Endothelial cell of umbilical vein (primary cell): ENCODE data around the gene PANX2. TPM values are rescaled to one million over a fixed set of nuclear protein-coding genes. Genes with fewer than 3 reads are reported as not detected.

Source experiments
- BruUV-seq: library from RNA; stranded (reverse); fragments of 400-500 nt; replicated peaks from 2 replicates; lab custom pipeline; 2021; lab: Mats Ljungman, UMichigan
- CTCF ChIA-PET: fragments of 300-600, 350-600 bp; sonication (Branson Sonifier 250); formaldehyde crosslinking; loops from one replicate; lab custom pipeline; 2021; ENCODE audit warnings: antibody characterized with exemption, inconsistent platforms; lab: Charles Lee
- POLR2A ChIA-PET: fragments of 300-600, 350-600 bp; sonication (Branson Sonifier 250); formaldehyde crosslinking; loops from one replicate; lab custom pipeline; 2021; ENCODE audit warnings: antibody characterized with exemption, inconsistent platforms; lab: Charles Lee
- DNase-seq: peaks from one replicate; pipeline ENCODE4 v3.0.0-alpha.2; 2011; ENCODE audit warnings: low read depth, low spot score
- FAIRE-seq: peaks from 2 replicates; lab custom pipeline; 2011; peaks lifted over from hg19 to GRCh38; lab: Jason Lieb, UNC
- H2AFZ ChIP-seq: 2 replicates; pipeline ENCODE4 v1.6.0; 2012; ENCODE audit warnings: low read depth, low read length, control low read depth, inconsistent platforms
- H3K27ac ChIP-seq: 2 replicates; pipeline ENCODE4 v1.5.1; 2011; ENCODE audit warnings: low read depth, mild to moderate bottlenecking, control low read depth, low read length, moderate library complexity; ENCODE audit not compliant: insufficient read depth
- H3K27me3 ChIP-seq, 2 experiments: 2 replicates each; pipeline versions ENCODE4 v1.6.0 to v1.6.1; 2011; ENCODE audit warnings: low read length in 2 of 2, mixed read lengths in 1 of 2; ENCODE audit not compliant: control insufficient read depth in 2 of 2, insufficient read depth in 2 of 2
- H3K36me3 ChIP-seq, 2 experiments: 2 replicates in 1 of 2; 3 replicates in 1 of 2; pipeline ENCODE4 v1.5.1; 2011; ENCODE audit warnings: low read length in 2 of 2, mild to moderate bottlenecking in 1 of 2, moderate library complexity in 1 of 2; ENCODE audit not compliant: control insufficient read depth in 2 of 2, insufficient read depth in 2 of 2; ENCODE audit errors: extremely low read depth in 1 of 2
- H3K4me1 ChIP-seq: 3 replicates; pipeline ENCODE4 v1.5.1; 2011; ENCODE audit warnings: mild to moderate bottlenecking, low read length; ENCODE audit not compliant: control insufficient read depth, insufficient read depth; ENCODE audit errors: extremely low read depth
- H3K4me2 ChIP-seq: 2 replicates; pipeline ENCODE4 v1.6.1; 2011; ENCODE audit warnings: low read length, control low read depth, mixed read lengths; ENCODE audit not compliant: insufficient read depth
- H3K4me3 ChIP-seq, 3 experiments: fragments of 200-600 bp in 1 of 3; sonication (generic), shearing (Covaris generic) in 1 of 3; replicated peaks in 1 of 3; 2 replicates each; pipeline ENCODE4 v1.5.1; 2011 to 2016; ENCODE audit warnings: control low read depth in 3 of 3, low read length in 3 of 3, mild to moderate bottlenecking in 2 of 3, inconsistent platforms in 1 of 3, low read depth in 1 of 3, moderate library complexity in 1 of 3; ENCODE audit not compliant: insufficient read depth in 1 of 3
- H3K79me2 ChIP-seq: 2 replicates; pipeline ENCODE4 v1.6.0; 2012; ENCODE audit warnings: low read length, inconsistent platforms; ENCODE audit not compliant: control insufficient read depth, insufficient read depth
- H3K9ac ChIP-seq: replicated peaks from 2 replicates; pipeline ENCODE3; 2011; ENCODE audit warnings: low read length, control low read depth; ENCODE audit not compliant: insufficient read depth; ENCODE audit errors: extremely low read depth
- H3K9me1 ChIP-seq: replicated peaks from 3 replicates; pipeline ENCODE4 v1.6.0; 2011; ENCODE audit warnings: mild to moderate bottlenecking, low read length; ENCODE audit not compliant: control insufficient read depth, insufficient read depth; ENCODE audit errors: extremely low read depth
- H3K9me3 ChIP-seq: replicated peaks from 2 replicates; pipeline ENCODE4 v1.5.1; 2012; ENCODE audit warnings: low read length, inconsistent platforms; ENCODE audit not compliant: control insufficient read depth, insufficient read depth
- H4K20me1 ChIP-seq: replicated peaks from 2 replicates; pipeline ENCODE3; 2011; ENCODE audit warnings: mild to moderate bottlenecking, low read length; ENCODE audit not compliant: control insufficient read depth, insufficient read depth; ENCODE audit errors: extremely low read depth
- CTCF ChIP-seq, 2 donors: IDR thresholded peaks; 1 replicate in 1 of 2; 2 replicates in 1 of 2; pipeline ENCODE4 v1.5.1; 2011; ENCODE audit warnings: low read length in 2 of 2, mild to moderate bottlenecking in 2 of 2, moderate library complexity in 2 of 2, control low read depth in 1 of 2, inconsistent platforms in 1 of 2, low read depth in 1 of 2; ENCODE audit not compliant: insufficient read depth in 1 of 2; ENCODE audit errors: extremely low read depth in 1 of 2
- EZH2 ChIP-seq: IDR thresholded peaks from 2 replicates; pipeline ENCODE4 v1.6.1; 2012; ENCODE audit warnings: borderline replicate concordance, low read depth, mild to moderate bottlenecking, moderate library complexity, low read length, inconsistent platforms; ENCODE audit not compliant: severe bottlenecking
- FOS ChIP-seq: IDR thresholded peaks from 2 replicates; pipeline ENCODE4 v1.6.1; 2011; ENCODE audit warnings: mild to moderate bottlenecking, low read length, moderate library complexity, borderline replicate concordance; ENCODE audit not compliant: insufficient read depth
- GATA2 ChIP-seq: IDR thresholded peaks from 2 replicates; pipeline ENCODE4 v1.7.0; 2011; ENCODE audit warnings: low read depth, mild to moderate bottlenecking, moderate library complexity, mixed read lengths, low read length; ENCODE audit not compliant: insufficient read length, insufficient read depth
- JUN ChIP-seq: IDR thresholded peaks from 2 replicates; pipeline ENCODE4 v1.6.1; 2011; ENCODE audit warnings: borderline replicate concordance, low read depth; ENCODE audit not compliant: insufficient read length, insufficient read depth
- MAX ChIP-seq: IDR thresholded peaks from 2 replicates; pipeline ENCODE4 v1.6.1; 2011; ENCODE audit not compliant: insufficient read depth, insufficient read length
- MYC ChIP-seq: IDR thresholded peaks from one replicate; pipeline ENCODE4 v1.6.1; 2011; ENCODE audit warnings: mild to moderate bottlenecking, low read depth, low read length
- POLR2A ChIP-seq: IDR thresholded peaks from 2 replicates; pipeline ENCODE4 v1.6.1; 2012; ENCODE audit warnings: low read depth, mild to moderate bottlenecking, control low read depth, low read length
- POLR2AphosphoS5 ChIP-seq: IDR thresholded peaks from 2 replicates; pipeline ENCODE4 v1.6.1; 2012; ENCODE audit warnings: low read depth, mild to moderate bottlenecking, control low read depth, low read length, moderate library complexity; ENCODE audit not compliant: insufficient read depth
- dilution Hi-C: fragments of 300-500 bp; cut with MboI; formaldehyde crosslinking; loops from one replicate; pipeline ENCODE4 v1.15.0; 2019; ENCODE audit warnings: low sequenced_read_pairs; ENCODE audit not compliant: extremely low pct_ligation_motif_present
- intact Hi-C: fragments of 100-400 bp; cut with micrococcal nuclease; formaldehyde crosslinking; loops from one replicate; pipeline ENCODE4 v1.10.0; 2022
- polyA plus RNA-seq, 4 experiments: library from polyadenylated mRNA; depleted of rRNA in 3 of 4; stranded (reverse) in 3 of 4; unstranded in 1 of 4; fragments of >200 nt; gene quantifications; 2 replicates each; pipeline versions ENCODE4 v1.2.1 to v1.2.3, GENCODE V29; 2011 to 2012; ENCODE audit warnings: missing spikeins in 1 of 4
- total RNA-seq: library from RNA; stranded (reverse); gene quantifications from 2 replicates; pipeline ENCODE4 v1.2.3, GENCODE V29; 2021

The PANX2 gene
- total and polyA plus RNA-seq, 2 donors (not counting 3 experiments of a cell fraction or from before 2014, with no cell fraction given), result 2.5 to 5.1 TPM

GRCh38 chr22:50165436-50166123, 5.0 kb upstream of the PANX2 start:
- H3K79me2 ChIP-seq, result no peaks in the 10 kb centered on the region
- dilution Hi-C loops, result no loop called here
- peaks cover 0 to 15% of the 10 kb centered on the region in 2 experiments for H3K36me3 ChIP-seq
- no peak overlapping the region for H3K27ac ChIP-seq
- intact Hi-C loops, result no loop called here
- H3K9ac ChIP-seq, result no peak overlapping the region
- DNase-seq (no peak), FAIRE-seq (no peak)
- no peaks in the 10 kb centered on the region for H3K4me1 ChIP-seq
- no peak overlapping the region for H3K4me3 ChIP-seq
- no peak overlapping the region for H3K4me2 ChIP-seq
- no TSS peak for BruUV-seq
- H2AFZ ChIP-seq, result no peak overlapping the region
- no peaks in the 10 kb centered on the region for H3K27me3 ChIP-seq
- ChIA-PET CTCF (interaction anchor here (0.6 to 1.4 kb wide), 2 partner anchors 11 to 17 kb away, joined by 3 read pairs; no protein-coding TSS in a partner anchor), POLR2A (no interaction called here)
- H3K9me1 ChIP-seq, result no peaks in the 10 kb centered on the region
- TF ChIP-seq JUN (no peak), MAX (no peak), EZH2 (no peak), CTCF (IDR thresholded peaks at IDR 0.05; ENCODE audit: extremely low read depth in 1 of 2, insufficient read depth in 1 of 2, low read depth in 1 of 2, low read length in 2 of 2) (no peak), POLR2A (no peak), FOS (no peak), GATA2 (no peak), MYC (no peak), POLR2AphosphoS5 (no peak)
- H3K9me3 ChIP-seq, result no peaks in the 10 kb centered on the region
- no peaks in the 10 kb centered on the region for H4K20me1 ChIP-seq
